GM18502 (cell line): ENCODE measurements around the gene TOX2.

Experiments used
- ATAC-seq: cut with Tn5 transposase; IDR thresholded peaks from one replicate; pipeline ENCODE4 v1.9.1; 2021; ENCODE audit warnings: mild to moderate bottlenecking; ENCODE audit not compliant: unreplicated experiment, poor library complexity

The TOX2 gene

GRCh38 chr20:44070139-44070900, 155.7 kb downstream of the TOX2 start:
- no peak for ATAC-seq

- no peak for ATAC-seq
These were observed 156.4 kb downstream of the TOX2 start for GRCh38 chr20:44071057-44071456.

- no peak for ATAC-seq
These were observed 157.0 kb downstream of the TOX2 start for GRCh38 chr20:44071526-44072111.

- ATAC-seq: no peak
These were observed 157.7 kb downstream of the TOX2 start for GRCh38 chr20:44072384-44072783.

GRCh38 chr20:44073011-44073674, 158.5 kb downstream of the TOX2 start:
- ATAC-seq: no peak

GRCh38 chr20:44073675-44074071, 159.0 kb downstream of the TOX2 start:
- no peak for ATAC-seq

- ATAC-seq: no peak
These were observed 159.8 kb downstream of the TOX2 start for GRCh38 chr20:44074252-44075151.

- ATAC-seq: no peak
These were observed 160.7 kb downstream of the TOX2 start for GRCh38 chr20:44075191-44075949.

- no peak for ATAC-seq
These were observed 161.2 kb downstream of the TOX2 start for GRCh38 chr20:44075950-44076232.

GRCh38 chr20:44079291-44079690, 164.6 kb downstream of the TOX2 start:
- ATAC-seq: no peak

- ATAC-seq: no peak
These were observed 165.4 kb downstream of the TOX2 start for GRCh38 chr20:44080064-44080463.

- peak; percentile 75 for ATAC-seq
These were observed 166.1 kb downstream of the TOX2 start for GRCh38 chr20:44080646-44081267.

- ATAC-seq: no peak
These were observed 166.8 kb downstream of the TOX2 start for GRCh38 chr20:44081476-44081875.

- no peak for ATAC-seq
These were observed 167.2 kb downstream of the TOX2 start for GRCh38 chr20:44081888-44082287.

GRCh38 chr20:44083220-44083933, 168.7 kb downstream of the TOX2 start:
- ATAC-seq: no peak

- no peak for ATAC-seq
These were observed 169.8 kb downstream of the TOX2 start for GRCh38 chr20:44084439-44084838.

GRCh38 chr20:44084891-44085290, 170.2 kb downstream of the TOX2 start:
- no peak for ATAC-seq

GRCh38 chr20:44085616-44086434, 171.2 kb downstream of the TOX2 start:
- ATAC-seq: no peak
